GM19025 (cell line): ENCODE measurements around the gene PPP2R3A.
"Not testable (repeated sequence)": the region's sequence is repeated elsewhere in the genome, so short reads cannot be mapped to it uniquely, and the experiment has no call there.

ENCODE experiments used
- ATAC-seq: cut with Tn5 transposase; IDR thresholded peaks from one replicate; pipeline ENCODE4 v1.9.1; 2021; ENCODE audit warnings: mild to moderate bottlenecking, low read depth, moderate library complexity; ENCODE audit not compliant: unreplicated experiment

Gene PPP2R3A

GRCh38 chr3:135965506-135966270 lies at the start of gene PPP2R3A:
TSS of gene PPP2R3A (plus strand) at chr3:135965728. CDS start at chr3:136001499, 35,771 bp downstream.
- peak; percentile 77 for ATAC-seq

GRCh38 chr3:135916310-135916709 lies 49.2 kb upstream of the PPP2R3A start:
- ATAC-seq, result no peak

GRCh38 chr3:135917076-135917475 lies 48.5 kb upstream of the PPP2R3A start:
- ATAC-seq, result no peak

GRCh38 chr3:135917927-135918597 lies 47.5 kb upstream of the PPP2R3A start:
- ATAC-seq, result no peak

GRCh38 chr3:135918600-135918999 lies 46.9 kb upstream of the PPP2R3A start:
- no peak for ATAC-seq

- no peak for ATAC-seq
Measured at GRCh38 chr3:135920275-135920674, 45.3 kb upstream of the PPP2R3A start.

- ATAC-seq, result no peak
Measured at GRCh38 chr3:135922903-135923250, 42.7 kb upstream of the PPP2R3A start.

GRCh38 chr3:135924506-135924905 lies 41.0 kb upstream of the PPP2R3A start:
- no peak for ATAC-seq

GRCh38 chr3:135926664-135927063 lies 38.9 kb upstream of the PPP2R3A start:
- ATAC-seq, result no peak

- no peak for ATAC-seq
Measured at GRCh38 chr3:135927155-135927554, 38.4 kb upstream of the PPP2R3A start.

GRCh38 chr3:135929670-135930069 lies 35.9 kb upstream of the PPP2R3A start:
- ATAC-seq, result no peak

- ATAC-seq, result no peak
Measured at GRCh38 chr3:135930255-135930654, 35.3 kb upstream of the PPP2R3A start.

- ATAC-seq, result not testable (repeated sequence)
Measured at GRCh38 chr3:135935171-135935570, 30.4 kb upstream of the PPP2R3A start.

GRCh38 chr3:135937766-135938165 lies 27.8 kb upstream of the PPP2R3A start:
- ATAC-seq, result not testable (repeated sequence)

- no peak for ATAC-seq
Measured at GRCh38 chr3:135944831-135945230, 20.7 kb upstream of the PPP2R3A start.

- ATAC-seq, result no peak
Measured at GRCh38 chr3:135950941-135951340, 14.6 kb upstream of the PPP2R3A start.

GRCh38 chr3:135964160-135964955 lies 1.2 kb upstream of the PPP2R3A start:
- no peak for ATAC-seq

- ATAC-seq, result peak; percentile 6
Measured at GRCh38 chr3:135965129-135965505, 411 bp upstream of the PPP2R3A start.

GRCh38 chr3:135966271-135966961 lies 888 bp downstream of the PPP2R3A start:
- no peak for ATAC-seq

GRCh38 chr3:135966962-135967274 lies 1.4 kb downstream of the PPP2R3A start:
- no peak for ATAC-seq

GRCh38 chr3:135967867-135968266 lies 2.3 kb downstream of the PPP2R3A start:
- no peak for ATAC-seq
